ENCODE data around the gene C17orf75. TPM values are rescaled to one million over a fixed set of nuclear protein-coding genes. Genes with fewer than 3 reads are reported as not detected.

The C17orf75 gene
- total and polyA plus RNA-seq, 2 of the 8 experiments (the other 6 are each of a cell fraction or from before 2014, with no cell fraction given), result 15.8 to 42.6 TPM

DNA sequence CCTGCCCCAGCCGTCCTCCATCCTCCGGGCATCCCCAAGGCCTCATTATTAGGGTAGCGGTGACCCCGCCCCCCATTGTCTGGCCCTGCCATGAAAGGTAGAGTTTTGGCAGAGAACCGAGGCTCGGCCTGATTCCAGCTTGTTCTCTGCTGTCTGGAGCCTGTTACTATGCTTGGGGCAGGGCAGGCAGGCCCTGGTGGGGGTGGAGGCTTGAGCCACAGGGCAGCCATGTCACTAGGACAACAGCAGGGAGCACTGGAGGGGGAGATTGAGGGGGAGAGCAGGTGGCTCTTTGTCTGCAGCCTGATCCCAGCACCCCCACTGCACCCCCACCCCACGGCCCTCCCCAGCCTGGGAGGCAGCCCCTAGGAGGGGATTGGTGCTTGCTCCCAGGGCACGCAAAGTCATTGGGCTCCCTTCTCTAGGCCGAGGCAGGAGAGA is 60.9 kb downstream of the C17orf75 start (continued):
- TF ChIP-seq MAFK (IDR thresholded peaks at IDR 0.05; ENCODE audit: low read depth, low read length), result no peak
- no peak for TF ChIP-seq BRCA1 (IDR thresholded peaks at IDR 0.05; ENCODE audit: low read depth, low read length)
- TF ChIP-seq CBX5 (IDR thresholded peaks at IDR 0.05; ENCODE audit: low read depth, low read length), result no peak
- no peak for TF ChIP-seq EGR1 (IDR thresholded peaks at IDR 0.05; ENCODE audit: borderline replicate concordance, low read depth, low read length)
- no peak for TF ChIP-seq SIN3A (conservative IDR thresholded peaks at IDR 0.05 in 1 of 2, IDR thresholded peaks at IDR 0.05 in 1 of 2; ENCODE audit: low read depth in 1 of 2, low read length in 2 of 2)
- TF ChIP-seq GABPA (IDR thresholded peaks at IDR 0.05; ENCODE audit: borderline replicate concordance, insufficient read depth, low read length), result no peak
